GM21526 (cell line): ENCODE results near the gene LBH.

Experiments used
- ATAC-seq: cut with Tn5 transposase; IDR thresholded peaks from one replicate; pipeline ENCODE4 v1.9.1; 2021; ENCODE audit warnings: moderate library complexity; ENCODE audit not compliant: unreplicated experiment, low FRiP score

LBH gene

DNA sequence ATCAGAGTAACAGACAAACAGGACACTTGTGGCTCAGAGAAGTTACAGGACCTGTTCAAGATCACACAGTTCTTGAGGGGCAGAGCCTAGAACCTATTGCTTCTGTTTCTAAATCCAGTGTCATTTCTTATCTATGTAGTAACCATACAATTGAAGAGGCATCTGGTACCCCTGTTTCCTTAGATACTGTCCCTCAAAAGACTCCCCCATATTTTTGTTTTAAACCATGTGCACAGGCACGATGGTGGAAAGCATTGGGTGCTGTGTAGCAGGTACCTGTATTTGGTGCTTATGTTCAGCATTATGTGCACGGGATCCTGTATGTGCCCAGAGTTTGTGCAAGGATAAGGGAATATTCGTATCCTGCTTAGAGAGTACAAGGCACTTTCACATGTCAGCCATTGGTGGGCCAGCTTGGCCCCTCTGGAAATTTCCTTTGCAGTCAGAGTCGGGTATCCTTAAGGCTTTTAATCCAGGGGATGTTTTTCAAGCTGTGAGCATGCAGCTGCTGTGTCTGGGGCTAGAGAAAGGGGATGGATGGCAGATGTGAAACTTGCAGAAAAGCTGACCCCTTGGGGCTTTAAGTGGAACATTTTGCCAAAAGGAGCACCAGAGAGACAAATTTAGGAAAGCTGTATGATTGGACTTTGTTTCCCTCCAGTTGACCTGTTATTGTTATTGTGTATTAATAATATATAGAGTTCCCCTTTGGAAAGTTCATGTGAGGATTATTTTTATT is 2.1 kb downstream of the LBH start:
- ATAC-seq = no peak

GRCh38 chr2:30234180-30234971 is 3.0 kb downstream of the LBH start:
- ATAC-seq = no peak

DNA sequence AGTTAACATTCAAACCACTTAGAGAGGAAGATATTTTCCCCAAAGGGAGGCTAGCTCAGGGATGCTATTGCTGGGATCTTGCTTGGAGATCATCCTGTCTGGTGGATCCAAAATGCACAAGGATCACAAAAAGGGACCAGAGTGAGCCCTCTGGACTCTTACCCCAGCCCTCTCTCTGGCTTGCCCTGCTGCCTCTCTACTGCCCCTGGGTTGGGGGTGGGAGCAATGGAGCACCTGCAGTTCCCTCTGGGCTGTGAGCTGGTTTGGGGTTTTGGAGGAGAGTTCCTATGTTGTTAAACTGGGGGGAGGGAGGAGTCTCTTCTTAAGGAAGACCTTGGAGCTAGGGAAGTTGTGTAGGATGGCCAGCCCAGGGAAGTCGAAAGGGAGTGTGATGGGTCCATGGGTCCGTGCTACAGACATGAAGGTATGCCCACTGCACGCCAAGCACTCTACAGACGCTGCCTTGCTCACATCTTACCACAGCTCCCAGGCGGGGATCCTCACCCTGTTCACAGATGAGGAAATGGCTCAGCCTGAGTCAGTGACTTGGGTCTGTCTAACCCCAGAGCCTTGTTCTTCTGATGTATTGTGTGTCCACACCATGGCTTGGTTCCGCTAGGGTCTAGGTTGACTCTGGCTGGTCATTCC is 3.8 kb downstream of the LBH start:
- no peak for ATAC-seq

DNA sequence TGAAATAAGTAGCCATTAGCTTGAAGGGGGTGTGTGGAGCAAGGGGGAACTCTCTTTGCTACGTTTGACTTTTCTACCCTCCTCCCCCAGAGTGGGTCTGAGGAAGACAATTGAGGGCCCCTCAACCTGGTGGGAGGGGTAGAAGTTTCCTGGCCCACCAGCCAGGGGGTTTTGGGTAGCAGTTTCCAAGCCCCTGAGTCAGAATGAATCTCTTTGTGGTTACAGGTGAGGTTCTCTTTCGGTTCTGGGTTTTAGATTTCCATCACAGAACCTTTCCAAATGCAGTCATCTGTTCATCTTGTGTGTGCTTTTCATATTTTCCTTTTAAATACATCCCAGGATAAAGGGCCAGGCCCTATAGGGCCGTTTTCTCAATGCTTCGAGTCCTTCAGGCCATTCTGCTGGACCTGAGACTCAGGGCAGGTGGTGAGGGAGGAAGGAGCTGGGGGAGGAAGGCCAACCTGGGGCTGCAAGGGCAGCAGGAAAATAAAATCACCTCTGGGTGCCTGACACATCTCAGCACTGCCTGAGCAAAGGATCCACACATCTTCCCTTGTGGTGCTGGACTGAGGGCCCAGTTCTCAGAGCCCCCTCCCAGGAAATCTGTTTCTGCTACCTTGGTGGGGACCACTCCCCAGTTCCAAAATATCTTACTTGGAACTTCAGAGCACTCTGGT is 4.7 kb downstream of the LBH start:
- no peak for ATAC-seq

DNA sequence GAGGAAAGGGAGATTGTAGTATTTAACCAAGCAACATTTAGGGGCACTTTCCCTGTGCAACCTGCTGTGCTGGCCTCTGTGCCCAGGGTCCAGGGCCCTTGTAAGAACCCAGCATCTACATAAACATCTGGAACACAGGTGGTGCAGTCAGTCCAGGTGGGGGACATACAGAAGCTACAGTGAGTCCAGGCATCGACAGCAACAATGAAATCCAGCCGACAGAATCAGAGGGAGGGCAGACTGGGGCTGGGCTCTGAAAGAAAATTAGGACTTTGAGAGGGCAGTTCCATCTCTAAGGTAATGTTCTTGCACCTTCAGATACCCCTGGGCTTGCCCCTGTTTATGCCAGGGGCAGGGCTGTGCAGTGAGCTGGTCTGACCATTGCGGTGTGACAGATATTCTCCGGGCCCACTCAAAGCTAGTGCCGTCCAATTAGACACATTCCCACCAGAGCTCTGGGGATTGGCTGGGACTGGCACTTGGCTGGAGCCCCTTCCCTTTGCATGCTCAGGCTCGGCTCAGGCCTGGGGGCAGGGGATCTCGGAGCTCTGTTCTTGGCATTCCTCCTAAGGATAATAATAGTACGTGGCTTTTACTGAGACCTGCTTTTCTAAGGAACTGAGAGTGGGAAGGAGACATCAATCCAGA is 5.4 kb downstream of the LBH start:
- no peak for ATAC-seq

GRCh38 chr2:30237239-30237965 is 6.1 kb downstream of the LBH start:
- ATAC-seq = no peak

DNA sequence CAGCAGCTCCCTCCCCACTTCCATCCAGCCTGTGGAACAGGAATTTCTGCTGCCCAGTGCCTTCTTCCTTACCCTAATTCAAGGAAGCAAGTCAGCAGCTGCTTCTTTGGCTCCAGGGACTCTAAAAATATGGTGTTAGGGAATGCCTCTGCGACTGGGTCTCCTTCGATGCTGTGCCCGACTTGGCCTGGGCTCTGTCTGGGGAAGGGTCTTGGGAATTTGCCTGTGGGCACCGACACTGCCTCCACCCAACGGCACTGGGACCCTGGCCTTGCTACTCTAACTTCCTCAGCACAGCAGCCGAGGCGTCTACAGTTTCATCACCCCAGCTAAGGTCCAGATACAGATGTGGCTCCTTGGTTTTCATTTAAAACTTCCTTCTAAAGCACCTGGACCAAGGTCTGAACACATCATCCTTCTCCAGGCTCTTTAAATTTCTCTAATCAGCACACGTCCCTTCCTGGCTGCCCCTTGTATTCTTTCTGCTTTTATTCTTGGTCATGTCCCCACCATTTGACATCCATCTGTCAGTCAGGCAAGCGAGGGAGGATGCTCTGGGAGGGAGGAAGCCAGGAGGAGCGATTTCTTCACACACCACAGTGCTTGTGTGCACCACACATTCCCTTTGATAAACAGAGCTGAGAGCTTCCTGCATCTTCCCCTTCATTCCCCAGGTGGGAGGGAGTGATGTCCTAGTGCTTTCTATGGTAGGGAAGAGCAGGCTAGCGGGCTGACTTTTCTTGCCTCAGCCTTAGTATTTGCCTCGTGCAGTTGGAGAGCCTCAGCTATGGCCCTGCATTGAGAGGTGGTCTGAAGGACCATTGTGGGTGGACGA is 6.8 kb downstream of the LBH start:
- no peak for ATAC-seq

DNA sequence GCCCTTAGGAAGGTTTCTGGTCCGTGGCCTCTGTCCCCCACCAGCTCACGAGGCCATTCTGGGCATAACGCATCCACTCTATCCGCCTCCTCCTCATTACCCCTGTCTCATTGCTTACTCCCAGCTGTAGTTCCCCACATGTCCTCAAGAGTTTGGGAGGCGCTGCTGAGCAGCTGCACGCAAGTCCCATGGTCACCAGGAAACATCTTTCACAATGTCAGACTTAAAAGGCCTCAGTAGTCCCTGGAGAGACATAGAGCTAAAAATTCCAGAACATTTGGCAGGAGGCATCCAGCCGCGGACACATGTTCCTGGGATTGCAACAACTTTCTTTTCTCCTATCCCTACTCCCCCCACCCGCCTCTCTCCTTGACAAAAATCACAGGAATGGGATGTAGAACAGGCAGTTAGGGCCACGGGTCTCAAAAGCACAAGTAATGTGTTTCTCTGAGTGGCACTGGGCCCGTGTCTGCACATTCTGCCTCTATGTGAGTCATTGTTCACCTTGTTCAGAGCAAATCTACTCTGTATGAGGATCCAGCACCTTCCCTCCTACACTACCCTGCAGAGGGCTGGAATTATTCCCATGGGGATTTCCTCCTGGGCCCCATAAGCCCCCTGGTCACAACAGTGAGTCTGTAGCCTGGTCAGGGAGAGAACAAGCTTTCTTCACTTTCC is 8.1 kb downstream of the LBH start:
- no peak for ATAC-seq

GRCh38 chr2:30239986-30240752 is 8.8 kb downstream of the LBH start:
- ATAC-seq = no peak

GRCh38 chr2:30243231-30243630 is 11.9 kb downstream of the LBH start:
- ATAC-seq = no peak

DNA sequence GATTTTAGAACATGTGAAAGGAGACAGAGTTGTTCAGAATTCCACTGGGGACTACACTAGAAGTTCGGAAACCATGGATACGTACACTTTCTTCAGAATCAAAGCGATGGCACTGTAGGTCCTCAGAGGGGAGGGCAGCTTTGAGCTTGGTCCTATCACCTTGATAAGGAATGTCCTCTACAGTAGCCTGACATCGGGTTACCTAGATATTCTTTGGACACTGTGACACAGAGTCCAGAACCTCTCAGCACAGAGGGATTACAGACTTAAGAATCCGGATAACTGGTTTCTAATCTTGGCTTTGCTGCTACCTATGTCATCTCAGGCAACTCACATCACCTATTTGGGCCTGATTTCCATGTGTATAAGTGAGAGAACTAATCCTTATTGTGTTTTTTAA is 14.0 kb downstream of the LBH start:
- no peak for ATAC-seq

DNA sequence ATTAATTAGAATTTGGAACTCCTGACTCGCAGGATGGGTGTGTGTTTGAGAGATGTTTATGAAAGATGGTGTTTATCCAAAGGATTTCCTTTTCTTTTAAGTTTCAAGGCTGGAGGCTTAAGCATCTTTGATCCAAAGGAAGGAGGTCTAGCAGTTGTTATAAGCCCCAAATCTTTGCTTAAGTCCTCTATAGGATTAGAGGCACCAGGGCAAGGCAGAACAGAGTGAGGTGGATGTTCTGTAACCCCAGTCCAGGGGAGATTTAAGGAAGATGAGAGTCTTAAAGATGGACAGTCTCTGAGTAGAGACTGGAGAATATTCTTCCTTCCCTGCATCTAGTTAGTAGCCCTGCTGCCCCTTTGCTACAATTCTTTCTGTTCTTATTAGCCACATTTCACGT is 17.5 kb downstream of the LBH start:
- no peak for ATAC-seq

GRCh38 chr2:30249354-30249753 is 18.0 kb downstream of the LBH start:
- no peak for ATAC-seq

DNA sequence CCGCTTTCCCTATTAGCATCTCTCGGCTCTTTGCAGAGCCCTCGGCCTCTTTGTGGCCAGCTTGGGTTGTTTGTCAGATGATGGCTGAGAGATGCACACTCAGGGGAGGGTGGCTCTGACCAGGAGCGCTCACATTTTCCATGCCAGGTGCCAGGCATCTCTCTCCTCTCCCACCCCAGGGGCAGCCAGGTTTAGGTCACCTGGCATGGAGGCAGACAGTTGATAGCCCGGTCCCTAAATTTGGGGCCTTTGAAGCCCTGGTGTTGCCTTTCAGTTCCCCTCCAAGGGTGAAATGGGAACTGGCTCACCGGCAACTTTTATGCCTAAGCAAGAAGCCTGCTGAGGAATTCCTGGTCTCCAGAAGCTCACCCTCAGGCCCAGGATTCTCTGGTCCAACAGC is 19.1 kb downstream of the LBH start:
- no peak for ATAC-seq

DNA sequence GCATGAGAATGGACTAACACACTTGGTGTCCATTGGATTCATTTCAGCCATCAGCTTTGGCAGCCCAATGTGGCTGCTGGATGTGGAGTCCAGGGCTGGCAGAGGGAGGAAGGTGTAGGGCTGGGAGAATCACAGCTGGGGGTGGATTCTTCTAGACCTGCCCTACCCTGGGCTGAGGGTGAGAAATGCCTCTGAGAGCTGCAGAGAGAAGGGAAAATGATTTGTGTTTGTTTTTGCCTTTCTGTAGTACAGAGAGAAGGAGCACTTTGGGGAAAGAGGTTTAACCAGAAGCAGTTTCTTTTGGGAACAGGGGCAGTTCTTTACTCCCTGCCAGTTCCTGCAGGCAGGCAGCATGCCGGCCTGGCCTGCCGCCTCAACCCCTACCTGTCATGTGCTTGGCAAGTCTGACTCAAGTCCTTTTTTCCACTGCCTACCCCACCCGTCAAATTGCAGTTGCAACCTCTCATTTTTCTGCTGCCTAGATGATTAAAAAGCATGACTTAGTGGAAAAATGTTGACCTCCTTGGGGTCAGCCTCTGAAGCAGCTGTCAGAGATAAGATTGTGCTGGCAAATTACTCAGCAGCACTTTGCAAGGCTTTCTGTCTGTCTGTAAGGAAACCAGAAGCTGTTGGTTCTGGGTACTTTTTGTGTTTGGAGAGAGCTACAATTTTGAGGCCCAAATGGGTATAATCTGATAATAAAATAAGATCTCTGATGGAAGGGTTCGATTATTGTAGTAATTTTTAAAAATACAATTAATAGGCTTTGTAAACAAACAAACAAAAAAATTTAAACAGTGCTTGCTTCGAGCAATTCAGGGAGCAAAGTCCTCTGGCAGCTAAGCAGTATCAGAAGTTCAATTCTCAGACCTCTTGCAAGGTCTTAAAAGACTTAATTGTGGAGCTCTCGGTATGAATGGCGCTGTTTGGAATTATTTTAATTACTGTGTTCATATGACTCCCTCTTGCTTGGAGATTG is 21.7 kb downstream of the LBH start:
- ATAC-seq = no peak

GRCh38 chr2:30253873-30254684 is 22.7 kb downstream of the LBH start:
- ATAC-seq = no peak
